ENCODE data around the gene MTM1. TPM values are rescaled to one million over a fixed set of nuclear protein-coding genes. Genes with fewer than 3 reads are reported as not detected.

The MTM1 gene
- total RNA-seq, 1 donor from 2014 or later = 11.0 TPM

DNA sequence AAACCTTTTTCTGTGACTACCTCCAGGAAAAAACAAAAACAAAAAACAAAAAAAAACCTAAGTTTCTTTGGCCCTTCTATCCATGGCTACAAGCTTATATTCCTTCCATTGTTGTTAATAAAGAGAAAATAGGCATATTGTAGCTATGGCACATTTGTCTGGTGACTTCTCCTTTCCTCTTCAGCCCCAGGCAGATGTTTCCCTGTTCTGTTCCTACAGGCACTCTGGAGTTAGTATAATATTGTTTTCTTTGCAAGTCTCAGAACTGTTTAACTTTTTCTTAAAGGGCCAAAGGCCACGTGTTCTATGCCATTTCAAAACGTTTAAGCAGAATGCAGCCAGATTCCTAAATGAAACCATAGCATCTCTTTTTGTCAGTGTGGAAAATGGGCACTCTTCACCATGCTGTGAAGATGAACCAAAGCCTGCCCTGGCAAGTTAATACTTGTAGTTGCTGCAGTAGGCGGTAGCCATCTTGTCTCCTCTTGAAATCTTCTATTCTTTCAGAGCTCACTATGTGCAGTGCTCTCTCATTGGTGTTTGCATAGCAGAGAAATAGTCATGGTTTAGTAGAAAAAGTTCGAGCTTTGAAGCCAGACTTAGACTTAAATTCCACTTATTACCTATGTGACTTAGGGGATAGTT is 80.0 kb downstream of the MTM1 start:
- H4K20me1 ChIP-seq (ENCODE audit: insufficient read depth, low read length) = no peaks in the 10 kb centered on the region
- peaks cover 8% of the 10 kb centered on the region for H3K4me1 Mint-ChIP-seq (ENCODE audit: low read depth, unreplicated experiment)
- TF ChIP-seq, protein P1, sequence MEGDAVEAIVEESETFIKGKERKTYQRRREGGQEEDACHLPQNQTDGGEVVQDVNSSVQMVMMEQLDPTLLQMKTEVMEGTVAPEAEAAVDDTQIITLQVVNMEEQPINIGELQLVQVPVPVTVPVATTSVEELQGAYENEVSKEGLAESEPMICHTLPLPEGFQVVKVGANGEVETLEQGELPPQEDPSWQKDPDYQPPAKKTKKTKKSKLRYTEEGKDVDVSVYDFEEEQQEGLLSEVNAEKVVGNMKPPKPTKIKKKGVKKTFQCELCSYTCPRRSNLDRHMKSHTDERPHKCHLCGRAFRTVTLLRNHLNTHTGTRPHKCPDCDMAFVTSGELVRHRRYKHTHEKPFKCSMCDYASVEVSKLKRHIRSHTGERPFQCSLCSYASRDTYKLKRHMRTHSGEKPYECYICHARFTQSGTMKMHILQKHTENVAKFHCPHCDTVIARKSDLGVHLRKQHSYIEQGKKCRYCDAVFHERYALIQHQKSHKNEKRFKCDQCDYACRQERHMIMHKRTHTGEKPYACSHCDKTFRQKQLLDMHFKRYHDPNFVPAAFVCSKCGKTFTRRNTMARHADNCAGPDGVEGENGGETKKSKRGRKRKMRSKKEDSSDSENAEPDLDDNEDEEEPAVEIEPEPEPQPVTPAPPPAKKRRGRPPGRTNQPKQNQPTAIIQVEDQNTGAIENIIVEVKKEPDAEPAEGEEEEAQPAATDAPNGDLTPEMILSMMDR (IDR thresholded peaks at IDR 0.05; ENCODE audit: insufficient read depth, low read depth, low read length) = no peak
- TF ChIP-seq EZH2 (IDR thresholded peaks at IDR 0.05; ENCODE audit: insufficient read depth, low read length) = no peak
- H3K9ac ChIP-seq (ENCODE audit: low read length) = peak overlapping the region; percentile 33
- peaks cover 5% of the 10 kb centered on the region for H3K4me1 ChIP-seq (ENCODE audit: insufficient read depth, low read length)
- no peaks in the 10 kb centered on the region for H3K36me3 ChIP-seq (ENCODE audit: insufficient read depth, low read length)
- no peak overlapping the region for H2AFZ ChIP-seq (ENCODE audit: low read depth, low read length)
- H3K9me3 ChIP-seq (ENCODE audit: insufficient read depth, low read depth, low read length) = no peaks in the 10 kb centered on the region
- no peaks in the 10 kb centered on the region for H3K27me3 Mint-ChIP-seq (ENCODE audit: low read depth, unreplicated experiment)
- H3K27ac ChIP-seq (ENCODE audit: low read depth, low read length) = no peak overlapping the region
- DNase-seq (ENCODE audit: low read depth) (no peak), FAIRE-seq (peak; percentile 47)
- H3K36me3 Mint-ChIP-seq (ENCODE audit: low read depth, unreplicated experiment) = no peaks in the 10 kb centered on the region
- no peak overlapping the region for H3K4me2 ChIP-seq (ENCODE audit: low read length)
- no peak overlapping the region for H3K27ac Mint-ChIP-seq (ENCODE audit: unreplicated experiment)
- H3K27me3 ChIP-seq (ENCODE audit: insufficient read depth, low read length) = no peaks in the 10 kb centered on the region
- H3K9me3 Mint-ChIP-seq (ENCODE audit: unreplicated experiment) = no peaks in the 10 kb centered on the region
- no peaks in the 10 kb centered on the region for H3K79me2 ChIP-seq (ENCODE audit: insufficient read depth, low read length)
- H3K4me3 ChIP-seq (ENCODE audit: insufficient read depth, low read depth, low read length) = no peak overlapping the region
- H3K4me3 Mint-ChIP-seq (ENCODE audit: unreplicated experiment) = no peak overlapping the region

DNA sequence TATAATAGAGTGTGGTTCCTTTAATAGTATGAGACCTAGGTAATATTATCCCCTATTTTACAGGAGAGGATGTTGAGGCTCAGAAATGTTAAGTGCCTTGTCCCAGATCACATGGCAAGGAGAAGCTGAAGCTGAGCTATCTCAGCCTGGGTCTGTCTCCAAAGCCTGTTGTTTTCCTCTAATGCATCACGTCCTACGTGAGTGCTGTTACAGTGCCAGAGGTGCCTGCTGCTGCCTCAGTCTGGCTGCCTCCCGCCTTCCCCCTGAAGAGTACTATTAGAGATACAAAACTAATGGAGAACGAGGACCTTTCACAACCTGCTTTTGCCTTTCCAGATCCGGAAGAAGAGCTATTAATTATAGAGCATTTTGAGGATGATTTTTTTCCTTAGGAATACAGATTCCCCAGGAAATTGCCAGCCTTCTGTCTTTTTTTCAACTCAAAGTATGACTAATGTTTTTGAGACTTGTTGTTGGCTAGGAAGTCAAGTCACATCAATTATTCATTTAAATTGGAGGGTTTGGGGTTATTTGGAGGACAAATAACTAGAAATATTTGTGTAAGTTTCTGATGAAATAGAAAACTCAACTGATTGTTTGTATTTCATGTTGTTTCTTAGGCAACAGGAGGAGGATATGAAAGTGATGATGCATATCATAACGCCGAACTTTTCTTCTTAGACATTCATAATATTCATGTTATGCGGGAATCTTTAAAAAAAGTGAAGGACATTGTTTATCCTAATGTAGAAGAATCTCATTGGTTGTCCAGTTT is 80.9 kb downstream of the MTM1 start:
- Histone ChIP-seq H3K9me3 (ENCODE audit: insufficient read depth, low read depth, low read length) (no peaks in the 10 kb centered on the region), H3K9ac (ENCODE audit: low read length) (peak overlapping the region; percentile 33), H4K20me1 (ENCODE audit: insufficient read depth, low read length) (no peaks in the 10 kb centered on the region), H3K4me1 (ENCODE audit: insufficient read depth, low read length) (peaks cover 5% of the 10 kb centered on the region), H3K27me3 (ENCODE audit: insufficient read depth, low read length) (no peaks in the 10 kb centered on the region), H3K4me2 (ENCODE audit: low read length) (peak overlapping the region; percentile 25), H3K4me3 (ENCODE audit: insufficient read depth, low read depth, low read length) (no peak overlapping the region), H2AFZ (ENCODE audit: low read depth, low read length) (no peak overlapping the region), H3K79me2 (ENCODE audit: insufficient read depth, low read length) (no peaks in the 10 kb centered on the region), H3K27ac (ENCODE audit: low read depth, low read length) (peak overlapping the region; percentile 36), H3K36me3 (ENCODE audit: insufficient read depth, low read length) (no peaks in the 10 kb centered on the region)
- DNase-seq (ENCODE audit: low read depth) (peak; percentile 64), FAIRE-seq (peak; percentile 89)
- no peaks in the 10 kb centered on the region for H3K27me3 Mint-ChIP-seq (ENCODE audit: low read depth, unreplicated experiment)
- H3K4me3 Mint-ChIP-seq (ENCODE audit: unreplicated experiment) = no peak overlapping the region
- H3K36me3 Mint-ChIP-seq (ENCODE audit: low read depth, unreplicated experiment) = no peaks in the 10 kb centered on the region
- TF ChIP-seq, protein P1 (IDR thresholded peaks at IDR 0.05; ENCODE audit: insufficient read depth, low read depth, low read length) = no peak
- TF ChIP-seq EZH2 (IDR thresholded peaks at IDR 0.05; ENCODE audit: insufficient read depth, low read length) = no peak
- H3K27ac Mint-ChIP-seq (ENCODE audit: unreplicated experiment) = no peak overlapping the region
- H3K9me3 Mint-ChIP-seq (ENCODE audit: unreplicated experiment) = no peaks in the 10 kb centered on the region
- H3K4me1 Mint-ChIP-seq (ENCODE audit: low read depth, unreplicated experiment) = peaks cover 8% of the 10 kb centered on the region

DNA sequence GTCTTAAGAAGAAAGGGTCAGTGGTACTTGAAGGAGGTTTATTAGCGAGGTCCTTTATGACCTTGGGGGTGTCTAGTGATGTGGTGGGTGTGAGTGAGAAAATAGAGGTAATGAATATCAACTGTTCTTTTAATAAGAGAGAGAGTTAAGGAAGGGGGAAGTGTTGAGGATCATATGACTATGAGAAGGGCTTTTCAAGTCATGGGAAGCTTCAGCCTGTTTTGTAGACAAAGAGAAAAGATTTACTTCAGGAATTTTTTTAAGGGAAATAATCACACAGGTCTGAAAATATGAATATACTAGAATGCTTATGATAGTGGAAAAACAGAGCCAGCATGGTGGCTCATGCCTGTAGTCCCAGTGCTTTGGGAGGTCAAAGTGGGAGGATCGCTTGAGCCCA is 83.5 kb downstream of the MTM1 start:
- Histone ChIP-seq H2AFZ (ENCODE audit: low read depth, low read length) (no peak overlapping the region), H3K36me3 (ENCODE audit: insufficient read depth, low read length) (no peaks in the 10 kb centered on the region), H3K4me1 (ENCODE audit: insufficient read depth, low read length) (peaks cover 5% of the 10 kb centered on the region), H3K27me3 (ENCODE audit: insufficient read depth, low read length) (no peaks in the 10 kb centered on the region), H3K4me3 (ENCODE audit: insufficient read depth, low read depth, low read length) (no peak overlapping the region), H3K27ac (ENCODE audit: low read depth, low read length) (no peak overlapping the region), H3K9ac (ENCODE audit: low read length) (no peak overlapping the region), H3K9me3 (ENCODE audit: insufficient read depth, low read depth, low read length) (no peaks in the 10 kb centered on the region), H4K20me1 (ENCODE audit: insufficient read depth, low read length) (no peaks in the 10 kb centered on the region), H3K79me2 (ENCODE audit: insufficient read depth, low read length) (no peaks in the 10 kb centered on the region), H3K4me2 (ENCODE audit: low read length) (no peak overlapping the region)
- FAIRE-seq = peak; percentile 91
- Mint-ChIP-seq H3K4me1 (ENCODE audit: low read depth, unreplicated experiment) (peaks cover 8% of the 10 kb centered on the region), H3K4me3 (ENCODE audit: unreplicated experiment) (no peak overlapping the region), H3K9me3 (ENCODE audit: unreplicated experiment) (no peaks in the 10 kb centered on the region), H3K27ac (ENCODE audit: unreplicated experiment) (no peak overlapping the region), H3K27me3 (ENCODE audit: low read depth, unreplicated experiment) (no peaks in the 10 kb centered on the region), H3K36me3 (ENCODE audit: low read depth, unreplicated experiment) (peaks cover 2% of the 10 kb centered on the region)
- no peak for DNase-seq (ENCODE audit: low read depth)
- no peak for TF ChIP-seq EZH2 (IDR thresholded peaks at IDR 0.05; ENCODE audit: insufficient read depth, low read length)
- TF ChIP-seq, protein P1 (IDR thresholded peaks at IDR 0.05; ENCODE audit: insufficient read depth, low read depth, low read length) = no peak
